Endothelial cell of umbilical vein (primary cell): Measurements from ENCODE around the gene NHSL2. TPM values are rescaled to one million over a fixed set of nuclear protein-coding genes. Genes with fewer than 3 reads are reported as not detected.

Source experiments
- BruUV-seq: library from RNA; stranded (reverse); fragments of 400-500 nt; replicated peaks from 2 replicates; lab custom pipeline; 2021; lab: Mats Ljungman, UMichigan
- CTCF ChIA-PET: fragments of 300-600, 350-600 bp; sonication (Branson Sonifier 250); formaldehyde crosslinking; loops from one replicate; lab custom pipeline; 2021; ENCODE audit warnings: antibody characterized with exemption, inconsistent platforms; lab: Charles Lee
- POLR2A ChIA-PET: fragments of 300-600, 350-600 bp; sonication (Branson Sonifier 250); formaldehyde crosslinking; loops from one replicate; lab custom pipeline; 2021; ENCODE audit warnings: antibody characterized with exemption, inconsistent platforms; lab: Charles Lee
- DNase-seq: peaks from one replicate; pipeline ENCODE4 v3.0.0-alpha.2; 2011; ENCODE audit warnings: low read depth, low spot score
- FAIRE-seq: peaks from 2 replicates; lab custom pipeline; 2011; peaks lifted over from hg19 to GRCh38; lab: Jason Lieb, UNC
- H2AFZ ChIP-seq: 2 replicates; pipeline ENCODE4 v1.6.0; 2012; ENCODE audit warnings: low read depth, low read length, control low read depth, inconsistent platforms
- H3K27ac ChIP-seq: 2 replicates; pipeline ENCODE4 v1.5.1; 2011; ENCODE audit warnings: low read depth, mild to moderate bottlenecking, control low read depth, low read length, moderate library complexity; ENCODE audit not compliant: insufficient read depth
- H3K27me3 ChIP-seq, 2 experiments: 2 replicates each; pipeline versions ENCODE4 v1.6.0 to v1.6.1; 2011; ENCODE audit warnings: low read length in 2 of 2, mixed read lengths in 1 of 2; ENCODE audit not compliant: control insufficient read depth in 2 of 2, insufficient read depth in 2 of 2
- H3K36me3 ChIP-seq, 2 experiments: 2 replicates in 1 of 2; 3 replicates in 1 of 2; pipeline ENCODE4 v1.5.1; 2011; ENCODE audit warnings: low read length in 2 of 2, mild to moderate bottlenecking in 1 of 2, moderate library complexity in 1 of 2; ENCODE audit not compliant: control insufficient read depth in 2 of 2, insufficient read depth in 2 of 2; ENCODE audit errors: extremely low read depth in 1 of 2
- H3K4me1 ChIP-seq: 3 replicates; pipeline ENCODE4 v1.5.1; 2011; ENCODE audit warnings: mild to moderate bottlenecking, low read length; ENCODE audit not compliant: control insufficient read depth, insufficient read depth; ENCODE audit errors: extremely low read depth
- H3K4me2 ChIP-seq: 2 replicates; pipeline ENCODE4 v1.6.1; 2011; ENCODE audit warnings: low read length, control low read depth, mixed read lengths; ENCODE audit not compliant: insufficient read depth
- H3K4me3 ChIP-seq, 3 experiments: fragments of 200-600 bp in 1 of 3; sonication (generic), shearing (Covaris generic) in 1 of 3; replicated peaks in 1 of 3; 2 replicates each; pipeline ENCODE4 v1.5.1; 2011 to 2016; ENCODE audit warnings: control low read depth in 3 of 3, low read length in 3 of 3, mild to moderate bottlenecking in 2 of 3, inconsistent platforms in 1 of 3, low read depth in 1 of 3, moderate library complexity in 1 of 3; ENCODE audit not compliant: insufficient read depth in 1 of 3
- H3K79me2 ChIP-seq: 2 replicates; pipeline ENCODE4 v1.6.0; 2012; ENCODE audit warnings: low read length, inconsistent platforms; ENCODE audit not compliant: control insufficient read depth, insufficient read depth
- H3K9ac ChIP-seq: replicated peaks from 2 replicates; pipeline ENCODE3; 2011; ENCODE audit warnings: low read length, control low read depth; ENCODE audit not compliant: insufficient read depth; ENCODE audit errors: extremely low read depth
- H3K9me1 ChIP-seq: replicated peaks from 3 replicates; pipeline ENCODE4 v1.6.0; 2011; ENCODE audit warnings: mild to moderate bottlenecking, low read length; ENCODE audit not compliant: control insufficient read depth, insufficient read depth; ENCODE audit errors: extremely low read depth
- H3K9me3 ChIP-seq: replicated peaks from 2 replicates; pipeline ENCODE4 v1.5.1; 2012; ENCODE audit warnings: low read length, inconsistent platforms; ENCODE audit not compliant: control insufficient read depth, insufficient read depth
- H4K20me1 ChIP-seq: replicated peaks from 2 replicates; pipeline ENCODE3; 2011; ENCODE audit warnings: mild to moderate bottlenecking, low read length; ENCODE audit not compliant: control insufficient read depth, insufficient read depth; ENCODE audit errors: extremely low read depth
- CTCF ChIP-seq, 2 donors: IDR thresholded peaks; 1 replicate in 1 of 2; 2 replicates in 1 of 2; pipeline ENCODE4 v1.5.1; 2011; ENCODE audit warnings: low read length in 2 of 2, mild to moderate bottlenecking in 2 of 2, moderate library complexity in 2 of 2, control low read depth in 1 of 2, inconsistent platforms in 1 of 2, low read depth in 1 of 2; ENCODE audit not compliant: insufficient read depth in 1 of 2; ENCODE audit errors: extremely low read depth in 1 of 2
- EZH2 ChIP-seq: IDR thresholded peaks from 2 replicates; pipeline ENCODE4 v1.6.1; 2012; ENCODE audit warnings: borderline replicate concordance, low read depth, mild to moderate bottlenecking, moderate library complexity, low read length, inconsistent platforms; ENCODE audit not compliant: severe bottlenecking
- FOS ChIP-seq: IDR thresholded peaks from 2 replicates; pipeline ENCODE4 v1.6.1; 2011; ENCODE audit warnings: mild to moderate bottlenecking, low read length, moderate library complexity, borderline replicate concordance; ENCODE audit not compliant: insufficient read depth
- GATA2 ChIP-seq: IDR thresholded peaks from 2 replicates; pipeline ENCODE4 v1.7.0; 2011; ENCODE audit warnings: low read depth, mild to moderate bottlenecking, moderate library complexity, mixed read lengths, low read length; ENCODE audit not compliant: insufficient read length, insufficient read depth
- JUN ChIP-seq: IDR thresholded peaks from 2 replicates; pipeline ENCODE4 v1.6.1; 2011; ENCODE audit warnings: borderline replicate concordance, low read depth; ENCODE audit not compliant: insufficient read length, insufficient read depth
- MAX ChIP-seq: IDR thresholded peaks from 2 replicates; pipeline ENCODE4 v1.6.1; 2011; ENCODE audit not compliant: insufficient read depth, insufficient read length
- MYC ChIP-seq: IDR thresholded peaks from one replicate; pipeline ENCODE4 v1.6.1; 2011; ENCODE audit warnings: mild to moderate bottlenecking, low read depth, low read length
- POLR2A ChIP-seq: IDR thresholded peaks from 2 replicates; pipeline ENCODE4 v1.6.1; 2012; ENCODE audit warnings: low read depth, mild to moderate bottlenecking, control low read depth, low read length
- POLR2AphosphoS5 ChIP-seq: IDR thresholded peaks from 2 replicates; pipeline ENCODE4 v1.6.1; 2012; ENCODE audit warnings: low read depth, mild to moderate bottlenecking, control low read depth, low read length, moderate library complexity; ENCODE audit not compliant: insufficient read depth
- dilution Hi-C: fragments of 300-500 bp; cut with MboI; formaldehyde crosslinking; loops from one replicate; pipeline ENCODE4 v1.15.0; 2019; ENCODE audit warnings: low sequenced_read_pairs; ENCODE audit not compliant: extremely low pct_ligation_motif_present
- intact Hi-C: fragments of 100-400 bp; cut with micrococcal nuclease; formaldehyde crosslinking; loops from one replicate; pipeline ENCODE4 v1.10.0; 2022
- polyA plus RNA-seq, 4 experiments: library from polyadenylated mRNA; depleted of rRNA in 3 of 4; stranded (reverse) in 3 of 4; unstranded in 1 of 4; fragments of >200 nt; gene quantifications; 2 replicates each; pipeline versions ENCODE4 v1.2.1 to v1.2.3, GENCODE V29; 2011 to 2012; ENCODE audit warnings: missing spikeins in 1 of 4
- total RNA-seq: library from RNA; stranded (reverse); gene quantifications from 2 replicates; pipeline ENCODE4 v1.2.3, GENCODE V29; 2021

Gene NHSL2
- total and polyA plus RNA-seq, 2 donors (not counting 3 experiments of a cell fraction or from before 2014, with no cell fraction given), result 23.5 to 49.9 TPM

- H3K36me3 ChIP-seq, result no peaks in the 10 kb centered on the region
- intact Hi-C loops, result loop anchor here (5.0 kb wide), 1 partner anchor 187 kb away; the partner anchor contains the start of gene PIN4
- H3K9me3 ChIP-seq, result no peaks in the 10 kb centered on the region
- FAIRE-seq (no peak), DNase-seq (no peak)
- ChIA-PET POLR2A (no interaction called here), CTCF (no interaction called here)
- dilution Hi-C loops, result no loop called here
- H3K4me2 ChIP-seq, result no peak overlapping the region
- no peak overlapping the region for H3K4me3 ChIP-seq
- H3K4me1 ChIP-seq, result no peaks in the 10 kb centered on the region
- H3K9ac ChIP-seq, result no peak overlapping the region
- no TSS peak for BruUV-seq
- H3K9me1 ChIP-seq, result no peaks in the 10 kb centered on the region
- H3K27ac ChIP-seq, result no peak overlapping the region
- H3K27me3 ChIP-seq, result no peaks in the 10 kb centered on the region
- no peaks in the 10 kb centered on the region for H3K79me2 ChIP-seq
- H2AFZ ChIP-seq, result no peak overlapping the region
- H4K20me1 ChIP-seq, result no peaks in the 10 kb centered on the region
- TF ChIP-seq MAX (no peak), MYC (no peak), JUN (no peak), CTCF (IDR thresholded peaks at IDR 0.05; ENCODE audit: extremely low read depth in 1 of 2, insufficient read depth in 1 of 2, low read depth in 1 of 2, low read length in 2 of 2) (no peak), POLR2AphosphoS5 (no peak), POLR2A (no peak), EZH2 (no peak), GATA2 (no peak), FOS (no peak)
Measured at GRCh38 chrX:71995122-71995521, 84.5 kb downstream of the NHSL2 start.
